NCI-H510A (cell line): Measurements from ENCODE around the gene SIGLEC7.
"Not testable (repeated sequence)": the region's sequence is repeated elsewhere in the genome, so short reads cannot be mapped to it uniquely, and the experiment has no call there.

Source experiments
- DNase-seq: peaks from one replicate; lab custom pipeline; 2025; lab: John Stamatoyannopoulos, UW

The SIGLEC7 gene

DNA sequence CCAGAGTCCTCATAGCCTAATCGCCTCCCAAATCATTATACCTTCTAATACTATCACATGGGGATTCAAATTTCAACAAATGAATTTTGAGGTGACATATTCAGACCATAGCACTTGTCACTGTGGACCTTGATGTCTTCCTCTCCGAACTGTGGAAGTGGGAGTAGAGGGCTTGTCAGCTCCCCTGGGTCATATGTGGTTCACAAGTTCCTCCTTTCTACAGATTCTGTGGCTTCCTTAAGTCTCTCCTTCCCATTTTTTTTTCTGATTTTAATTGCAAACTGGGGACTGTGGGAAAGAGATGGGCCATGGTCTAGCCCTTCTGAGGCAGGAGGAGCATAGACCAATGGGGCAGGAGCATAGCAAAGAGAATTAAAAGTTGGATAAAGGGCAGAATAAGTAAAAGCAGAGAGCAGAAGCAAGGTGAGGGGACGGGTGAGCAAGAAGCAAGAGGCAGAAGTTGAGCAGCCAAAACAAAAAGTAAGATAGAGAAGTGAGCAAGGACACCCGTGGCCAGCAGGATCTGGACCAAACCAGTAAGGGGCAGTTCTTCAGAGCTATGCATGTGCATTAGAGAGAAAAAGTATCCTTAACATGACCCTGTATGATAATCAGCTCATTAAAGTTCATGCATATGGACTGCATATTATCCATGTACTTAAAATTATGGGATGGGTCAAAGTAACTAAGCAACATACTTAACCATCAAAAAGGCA lies 2.6 kb upstream of the SIGLEC7 start:
- no peak for DNase-seq

DNA sequence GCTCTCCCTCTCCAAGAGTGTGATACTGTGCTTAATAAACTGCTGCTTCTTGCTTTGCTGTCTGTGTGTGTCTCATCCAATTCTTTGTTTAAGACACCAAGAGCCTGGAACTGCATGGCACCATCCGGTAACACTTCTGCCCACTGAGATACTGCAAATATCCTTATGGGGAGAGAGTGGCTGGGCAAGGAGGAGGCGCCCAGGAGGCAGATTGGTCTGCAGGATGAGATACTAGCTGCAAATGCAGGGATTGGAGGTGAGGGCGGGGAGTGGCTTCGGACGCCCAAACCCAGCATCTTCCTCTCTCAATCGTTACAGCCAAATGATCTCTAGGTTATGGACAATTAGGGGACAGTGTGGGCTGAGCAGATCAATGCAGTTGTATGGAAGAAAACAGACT lies 1.7 kb upstream of the SIGLEC7 start:
- DNase-seq: no peak

DNA sequence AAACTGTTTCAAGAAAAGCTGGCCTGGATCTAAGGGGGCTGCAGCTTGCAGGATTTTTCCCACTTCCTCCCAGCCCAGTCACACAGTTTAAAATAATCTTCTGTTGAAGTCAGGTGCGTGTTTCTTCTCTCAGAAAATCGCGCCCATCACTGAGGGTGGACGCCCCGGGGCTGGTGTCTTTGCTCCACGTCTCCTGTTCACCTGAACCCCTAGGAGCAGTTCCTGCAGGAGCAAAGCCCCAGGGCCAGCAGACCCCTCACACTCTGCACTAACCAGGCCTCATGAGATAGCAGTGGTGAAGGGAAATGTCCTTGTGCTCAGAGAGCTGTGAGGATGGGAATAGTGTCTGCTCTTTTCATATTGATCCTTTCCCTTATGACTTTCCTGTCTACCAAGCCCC lies 920 bp upstream of the SIGLEC7 start:
- no peak for DNase-seq

DNA sequence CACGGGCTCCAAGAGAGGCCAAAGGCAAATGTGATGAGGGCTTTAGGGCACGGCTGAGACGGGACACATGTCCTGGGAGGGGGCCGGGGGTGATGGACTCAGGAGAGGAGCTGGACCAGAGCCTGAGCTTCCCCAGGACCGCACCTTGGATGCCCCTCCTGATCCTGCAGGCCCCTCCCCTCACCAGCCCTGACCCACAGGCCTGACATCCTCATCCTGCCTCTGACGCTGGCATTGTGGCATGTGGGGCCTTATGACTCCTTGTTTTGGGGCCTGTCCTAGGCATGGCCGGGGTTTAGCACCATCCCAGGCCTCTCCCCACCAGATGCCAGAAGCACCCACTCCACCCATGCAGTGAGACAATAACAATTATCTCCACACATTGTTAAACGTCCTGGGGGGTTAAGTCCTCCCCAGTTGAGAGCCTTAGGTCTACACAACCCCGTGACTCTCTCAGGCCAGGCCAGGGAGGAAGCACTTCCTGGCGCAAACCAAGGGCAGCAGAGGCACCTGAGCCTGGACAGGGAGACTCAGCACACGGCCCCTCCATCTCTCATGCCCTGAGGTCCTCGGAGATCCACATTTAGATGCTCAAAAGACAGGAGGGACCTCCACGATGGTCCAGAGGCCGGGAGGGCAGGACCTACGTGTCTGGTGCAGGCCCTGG lies 841 bp downstream of the SIGLEC7 start:
- not testable (repeated sequence) for DNase-seq

DNA sequence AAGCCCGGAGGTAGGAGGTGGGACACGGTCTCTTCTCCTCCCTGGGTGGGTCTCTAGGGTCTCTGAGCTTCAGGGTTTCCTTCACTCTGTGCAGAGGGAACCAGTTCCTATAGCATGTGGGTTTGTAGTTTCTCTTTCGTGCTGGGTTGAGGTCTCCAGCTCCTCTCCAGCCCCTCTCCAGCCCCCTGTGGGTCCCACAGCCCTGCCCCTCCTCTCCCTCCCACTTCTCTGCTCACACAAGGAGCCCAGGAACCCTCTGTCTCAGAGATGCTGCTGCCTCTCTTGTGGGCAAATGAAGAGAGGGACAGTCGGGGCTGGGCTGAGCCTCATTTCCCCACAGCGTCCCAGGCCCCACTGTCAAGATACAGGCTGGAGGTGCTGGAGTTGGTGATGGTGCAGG lies 1.4 kb downstream of the SIGLEC7 start:
- no peak for DNase-seq

DNA sequence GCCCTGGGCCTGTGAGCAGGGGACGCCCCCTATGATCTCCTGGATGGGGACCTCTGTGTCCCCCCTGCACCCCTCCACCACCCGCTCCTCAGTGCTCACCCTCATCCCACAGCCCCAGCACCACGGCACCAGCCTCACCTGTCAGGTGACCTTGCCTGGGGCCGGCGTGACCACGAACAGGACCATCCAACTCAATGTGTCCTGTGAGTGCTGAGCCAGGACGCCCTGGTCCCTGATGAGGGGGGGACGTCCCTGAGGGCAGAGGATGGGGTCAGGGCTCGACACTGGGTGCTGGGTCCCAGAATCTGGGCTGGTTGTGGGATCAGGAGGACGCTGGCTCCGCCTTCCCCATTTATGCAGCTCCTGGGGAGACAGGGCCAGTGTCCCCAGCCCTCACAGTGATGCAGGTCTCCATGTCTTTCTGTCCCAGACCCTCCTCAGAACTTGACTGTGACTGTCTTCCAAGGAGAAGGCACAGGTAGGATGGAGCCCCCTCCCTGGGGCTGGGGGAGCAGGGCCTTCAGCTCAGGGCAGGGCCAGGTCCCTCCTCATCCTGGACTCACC lies 2.5 kb downstream of the SIGLEC7 start:
- DNase-seq: no peak

DNA sequence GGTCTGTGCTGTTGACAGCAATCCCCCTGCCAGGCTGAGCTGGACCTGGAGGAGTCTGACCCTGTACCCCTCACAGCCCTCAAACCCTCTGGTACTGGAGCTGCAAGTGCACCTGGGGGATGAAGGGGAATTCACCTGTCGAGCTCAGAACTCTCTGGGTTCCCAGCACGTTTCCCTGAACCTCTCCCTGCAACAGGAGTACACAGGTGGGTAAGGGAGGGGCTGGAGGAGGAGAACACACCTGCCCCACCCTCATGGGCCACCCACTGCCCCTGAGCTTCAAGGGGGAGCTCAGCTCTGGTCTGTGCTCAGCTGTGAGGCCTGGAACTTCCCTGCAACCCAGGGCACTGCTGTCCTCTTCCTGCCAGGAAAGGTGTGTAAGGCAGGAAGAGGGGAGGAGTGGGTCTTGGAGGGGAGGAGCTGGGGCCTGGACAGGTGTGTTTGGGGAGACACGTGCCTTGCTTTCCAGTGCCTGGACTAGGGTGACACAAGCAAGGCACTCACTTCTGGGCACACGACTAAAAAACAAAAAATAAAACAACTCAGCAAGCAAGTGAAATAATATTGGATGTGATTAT lies 3.9 kb downstream of the SIGLEC7 start:
- DNase-seq: no peak

DNA sequence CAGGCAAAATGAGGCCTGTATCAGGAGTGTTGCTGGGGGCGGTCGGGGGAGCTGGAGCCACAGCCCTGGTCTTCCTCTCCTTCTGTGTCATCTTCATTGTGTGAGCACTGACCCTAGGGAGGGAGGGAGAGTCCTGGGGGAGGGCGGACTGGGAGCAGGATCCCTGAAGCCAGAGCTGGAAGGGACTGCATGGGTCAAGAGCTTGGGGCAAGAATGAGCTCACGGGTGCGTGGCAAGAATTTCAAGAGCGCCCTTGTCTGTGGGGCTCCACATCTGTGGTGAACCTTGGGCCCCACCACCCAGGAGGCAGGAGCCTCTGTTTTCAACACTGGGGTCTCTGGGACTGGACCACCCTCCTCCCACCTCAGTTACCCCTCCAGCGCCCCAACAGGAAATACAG lies 4.7 kb downstream of the SIGLEC7 start:
- DNase-seq: no peak

DNA sequence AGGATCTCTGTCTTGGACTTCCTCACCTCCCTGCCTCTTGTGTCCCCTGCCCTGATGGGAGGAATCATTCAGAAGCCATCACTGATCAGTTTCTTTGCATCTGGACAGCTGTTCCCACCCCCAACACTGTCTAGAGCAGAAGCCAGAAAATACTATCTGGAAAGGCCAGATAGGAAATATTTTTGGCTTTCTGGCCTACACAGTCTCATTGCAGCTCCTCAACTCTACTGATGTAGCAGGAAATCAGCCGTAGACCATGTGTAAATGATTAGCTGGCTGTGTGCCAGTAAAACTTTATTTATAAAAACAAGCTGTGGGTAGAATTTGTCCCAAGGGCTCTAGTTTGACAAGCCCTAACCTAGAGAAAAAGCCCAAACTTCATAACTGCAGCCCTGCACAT lies 5.6 kb downstream of the SIGLEC7 start:
- no peak for DNase-seq

DNA sequence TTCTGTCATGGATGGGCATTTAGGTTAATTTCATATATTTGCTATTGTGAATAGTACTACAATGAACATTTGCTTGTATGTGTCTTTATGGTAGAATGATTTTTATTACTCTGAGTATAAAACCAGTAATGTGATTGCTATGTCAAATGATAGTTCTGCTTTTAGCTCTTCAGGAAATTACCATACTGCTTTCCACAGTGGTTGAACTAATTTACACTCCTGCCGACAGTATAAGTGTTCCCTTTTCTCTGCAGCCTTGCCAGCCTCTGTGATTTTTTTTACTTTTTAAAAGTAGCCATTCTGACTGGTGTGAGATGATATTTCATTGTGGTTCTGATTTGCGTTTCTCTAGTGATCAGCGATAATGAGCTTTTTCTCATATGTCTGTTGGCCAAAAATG lies 6.5 kb downstream of the SIGLEC7 start:
- DNase-seq: no peak

DNA sequence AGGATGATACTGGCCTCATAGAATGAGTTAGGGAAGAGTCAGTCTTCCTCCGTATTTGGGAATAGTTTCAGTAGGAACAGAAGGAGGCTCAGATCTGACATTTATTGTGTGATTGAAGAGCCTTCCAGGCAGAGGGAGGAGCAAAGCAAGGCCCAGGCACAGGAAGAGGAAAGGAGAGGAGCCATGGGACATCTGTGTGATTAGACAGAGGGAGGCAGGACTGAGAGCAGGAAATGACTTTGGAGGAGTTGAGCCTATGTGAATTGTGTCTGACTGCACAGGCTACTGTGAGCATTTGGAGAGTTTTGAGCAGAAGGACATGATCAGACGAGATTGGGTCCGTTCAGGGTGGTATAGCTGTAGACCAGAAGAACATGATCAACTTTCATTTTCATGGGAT lies 8.5 kb downstream of the SIGLEC7 start:
- no peak for DNase-seq

DNA sequence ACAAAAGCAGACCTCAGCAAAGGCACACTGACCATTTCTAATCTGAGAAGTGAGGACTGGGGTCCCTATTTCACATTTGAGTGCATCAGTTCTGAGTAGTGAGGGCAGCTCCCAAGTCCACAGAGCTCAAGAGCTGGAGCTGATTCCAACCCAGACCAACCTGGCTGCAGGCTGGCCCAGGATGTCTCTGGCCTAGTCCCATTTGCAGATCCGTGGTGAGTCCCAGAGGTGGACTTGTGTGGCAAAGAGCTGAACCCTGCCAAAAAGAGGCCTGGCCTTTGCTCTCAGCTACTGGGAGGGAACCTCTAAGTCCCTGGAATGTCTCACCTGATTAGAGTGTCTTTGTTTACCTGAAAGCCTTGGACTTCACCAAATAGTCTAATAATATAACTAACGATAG lies 14.6 kb downstream of the SIGLEC7 start:
- DNase-seq: no peak

DNA sequence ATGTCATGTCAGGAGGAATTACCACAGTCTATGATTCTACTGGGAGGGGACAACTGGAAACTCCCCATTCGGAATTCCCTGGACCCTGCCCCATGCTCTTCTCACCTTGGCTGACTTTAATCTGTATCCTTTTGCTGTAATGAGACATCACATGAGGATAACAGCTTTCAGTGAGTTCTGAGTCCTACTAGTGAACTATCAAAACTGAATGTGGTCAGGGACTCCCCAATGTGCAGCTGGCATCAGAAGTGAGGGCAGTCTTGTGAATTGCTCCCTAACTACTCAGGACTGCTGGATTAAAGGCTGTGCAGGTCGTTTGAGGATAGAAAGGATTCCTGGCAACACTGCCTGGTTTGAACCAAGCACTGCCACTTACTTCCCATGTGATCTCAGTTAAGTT lies 15.2 kb downstream of the SIGLEC7 start:
- no peak for DNase-seq

DNA sequence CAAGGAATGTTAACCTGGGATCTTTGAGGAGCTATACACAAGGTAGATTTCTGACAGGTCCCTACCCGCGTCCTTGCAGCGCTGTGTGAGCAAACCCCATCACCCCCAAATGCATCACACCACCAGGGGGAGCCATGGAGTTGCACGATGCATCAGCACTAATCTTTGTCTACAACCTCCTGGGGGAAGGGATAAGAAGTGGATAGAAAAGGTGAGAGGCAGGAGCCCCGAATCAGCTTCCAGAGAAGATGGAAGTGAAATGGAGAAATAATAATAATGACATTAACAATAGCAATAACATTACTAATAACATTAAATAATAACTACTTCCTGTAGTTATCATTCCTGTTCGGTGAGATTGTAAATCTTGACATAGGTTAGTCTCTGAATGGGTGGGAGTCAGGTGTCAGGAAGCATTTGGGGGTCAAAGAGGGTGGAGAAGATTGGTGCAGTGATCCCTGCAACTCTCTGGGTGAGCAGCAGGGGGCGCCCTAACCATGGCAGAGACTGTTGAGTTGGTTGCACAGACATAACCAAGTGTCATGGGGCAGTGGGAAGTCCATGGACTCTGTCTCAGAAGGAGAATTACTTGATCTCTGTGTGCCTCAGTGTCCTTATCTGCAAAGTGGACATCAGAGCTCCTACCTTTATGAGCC lies 16.5 kb downstream of the SIGLEC7 start:
- no peak for DNase-seq

DNA sequence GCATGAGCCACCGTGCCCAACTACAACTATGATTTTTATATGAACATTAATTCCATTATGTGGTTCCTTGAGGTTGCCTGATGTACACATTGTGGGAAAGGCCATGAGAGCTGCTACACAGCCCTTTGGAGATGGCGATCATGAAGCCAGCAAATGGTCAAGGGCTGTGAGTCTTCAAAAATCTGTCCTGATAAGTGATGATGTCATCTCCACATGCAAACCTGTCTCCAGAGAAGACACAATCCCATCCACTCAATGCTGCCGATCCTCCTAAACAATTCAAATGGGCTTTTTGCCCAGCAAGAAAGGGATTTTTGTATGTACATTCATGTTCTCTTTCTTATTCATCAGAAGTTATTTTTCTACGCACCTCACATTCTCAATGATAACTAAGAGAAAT lies 17.6 kb downstream of the SIGLEC7 start:
- DNase-seq: no peak

DNA sequence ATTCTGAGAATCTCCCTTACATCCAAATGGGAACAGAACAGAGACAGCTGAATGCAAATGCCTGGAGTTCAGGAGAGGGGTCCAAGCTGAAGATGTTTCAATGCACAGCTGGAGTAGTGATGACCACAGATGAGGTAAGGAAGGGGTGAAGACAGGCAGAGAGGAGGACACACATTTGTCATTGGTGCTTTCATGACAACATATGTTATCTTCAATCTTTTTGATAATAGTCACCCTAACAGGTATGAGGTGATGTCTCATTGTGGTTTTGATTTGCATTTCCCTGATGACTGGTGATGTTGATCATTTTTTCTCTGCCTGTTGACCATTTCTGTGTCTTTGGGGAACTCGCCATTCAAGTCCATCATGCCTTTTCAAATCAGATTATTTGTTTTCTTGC lies 19.2 kb downstream of the SIGLEC7 start:
- DNase-seq: no peak

DNA sequence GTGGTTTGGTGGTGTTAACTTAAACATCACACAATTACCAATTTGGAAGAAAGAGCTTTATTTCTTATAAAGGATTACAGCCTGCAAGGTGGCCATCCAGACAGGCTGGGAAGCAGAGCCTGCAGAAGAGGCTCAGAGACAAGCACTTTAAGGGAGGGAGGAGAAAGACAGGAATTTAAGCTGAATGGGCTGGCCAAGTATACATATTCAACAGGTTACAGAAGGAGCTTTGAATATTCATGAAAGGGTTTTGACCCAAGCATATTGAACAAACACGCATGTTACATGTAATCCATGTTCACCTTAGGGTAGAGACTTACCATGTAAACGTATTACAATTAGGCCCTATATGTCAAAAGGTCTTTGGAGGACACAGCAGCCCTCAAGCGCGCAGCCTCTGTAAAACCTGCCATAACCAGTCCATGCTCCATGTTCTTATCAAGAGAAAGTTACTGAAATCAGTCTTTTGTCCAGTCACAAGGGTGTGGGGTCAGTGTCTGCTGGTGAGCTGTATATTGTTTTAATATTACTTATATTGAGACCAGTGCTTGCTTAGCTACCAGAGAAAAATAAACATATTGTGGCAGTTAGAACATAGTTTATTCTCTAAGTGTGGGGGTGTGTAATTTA lies 19.9 kb downstream of the SIGLEC7 start:
- no peak for DNase-seq

DNA sequence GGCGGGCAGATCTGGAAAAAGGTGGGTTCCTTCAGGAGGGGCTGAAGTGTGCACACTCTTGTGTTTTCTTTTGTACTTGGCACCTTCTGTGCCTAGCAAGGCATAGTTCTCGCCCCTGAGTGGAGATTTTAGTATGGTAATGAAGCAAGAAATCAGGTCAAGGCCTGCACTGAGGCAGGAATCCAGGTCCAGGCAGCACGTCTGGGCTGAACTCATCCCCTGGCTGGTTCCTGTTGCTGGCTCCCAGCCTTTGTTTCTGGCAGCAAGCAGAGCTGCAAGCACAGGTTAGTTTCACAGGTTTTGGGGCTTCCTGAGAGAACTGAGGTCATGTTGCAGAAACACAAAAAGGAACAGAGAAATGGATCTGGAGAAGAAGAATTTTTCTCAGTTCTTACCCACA lies 21.2 kb downstream of the SIGLEC7 start:
- DNase-seq: no peak

DNA sequence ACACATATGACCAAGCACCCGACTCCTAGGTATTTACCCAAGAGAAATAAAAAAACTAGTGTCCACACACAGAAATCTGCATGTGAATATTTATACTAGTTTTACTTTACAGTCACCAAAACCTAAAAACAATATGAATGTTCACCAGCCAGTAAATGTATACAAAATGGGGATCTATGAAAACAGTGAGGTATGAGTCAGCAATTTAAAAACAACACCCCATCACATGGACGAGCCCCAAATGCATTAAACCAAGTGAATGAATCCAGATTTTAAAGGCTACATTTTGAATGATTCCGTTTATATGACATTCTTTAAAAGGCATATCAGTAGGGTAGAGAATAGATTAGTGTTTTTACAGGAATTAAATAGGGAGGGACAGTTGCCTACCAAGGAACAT lies 22.1 kb downstream of the SIGLEC7 start:
- DNase-seq: no peak

DNA sequence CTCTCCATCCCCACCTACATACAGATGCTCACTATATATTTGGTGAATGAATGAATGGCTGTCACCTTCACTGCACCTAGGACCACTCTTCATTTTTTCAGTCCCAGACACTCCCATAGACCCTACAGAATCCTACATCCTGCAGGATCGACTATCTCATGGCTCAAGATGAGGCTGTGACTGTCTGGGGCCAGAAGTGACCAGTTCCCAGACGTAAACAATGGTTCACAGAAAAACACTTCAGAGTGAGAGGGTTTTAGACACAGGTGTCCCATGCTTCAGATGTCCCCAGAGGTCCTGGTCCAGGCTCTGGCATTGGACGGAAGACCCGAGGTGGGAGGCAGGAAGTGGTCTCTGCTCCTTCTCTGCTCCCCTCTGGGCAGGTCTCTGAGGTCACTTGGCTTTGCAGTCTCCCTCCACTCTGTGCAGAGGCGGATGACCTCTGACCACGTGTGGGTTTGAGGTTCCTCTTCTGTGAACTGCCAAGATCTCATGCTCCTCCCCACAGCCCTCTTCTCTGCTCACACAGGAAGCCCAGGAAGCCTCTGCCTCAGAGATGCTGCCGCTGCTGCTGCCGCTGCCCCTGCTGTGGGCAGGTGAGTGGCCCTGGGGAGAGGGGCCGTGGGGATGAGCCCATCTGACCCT lies 24.9 kb downstream of the SIGLEC7 start:
- no peak for DNase-seq

DNA sequence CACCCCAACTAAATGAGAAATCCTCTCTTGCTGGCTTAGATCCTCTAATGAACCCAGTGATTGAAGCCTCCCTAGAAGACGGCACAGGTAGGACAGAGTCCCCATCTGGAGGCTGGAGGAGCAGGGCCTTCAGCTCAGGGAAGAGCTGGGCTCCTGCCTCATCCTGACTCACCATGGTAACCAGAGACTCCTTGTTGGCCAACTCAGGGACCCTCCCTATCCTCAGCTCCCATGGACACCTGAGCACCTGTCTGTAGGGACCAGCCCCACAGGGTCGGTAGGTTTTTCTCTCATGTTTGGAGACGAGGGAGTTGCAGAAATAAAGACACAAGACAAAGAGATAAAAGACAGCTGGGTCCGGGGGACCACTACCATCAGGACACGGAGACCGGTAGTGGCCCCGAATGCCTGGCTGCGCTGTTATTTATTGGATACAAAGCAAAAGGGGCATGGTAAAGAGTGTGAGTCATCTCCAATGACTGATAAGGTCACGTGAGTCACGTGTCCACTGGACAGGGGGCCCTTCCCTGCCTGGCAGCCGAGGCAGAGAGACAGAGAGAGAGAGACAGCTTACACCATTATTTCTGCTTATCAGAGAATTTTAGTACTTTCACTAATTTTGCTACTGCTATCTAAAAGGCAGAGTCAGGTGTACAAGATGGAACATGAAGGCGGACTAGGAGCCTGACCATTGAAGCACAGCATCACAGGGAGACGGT lies 26.6 kb downstream of the SIGLEC7 start:
- no peak for DNase-seq
